Measurements from ENCODE around the gene ZSCAN22. TPM values are rescaled to one million over a fixed set of nuclear protein-coding genes. Genes with fewer than 3 reads are reported as not detected.

Gene ZSCAN22
- total and polyA plus RNA-seq, 2 of the 13 experiments (the other 11 are each of a cell fraction or from before 2014, with no cell fraction given) = 2.5 to 3.5 TPM

DNA sequence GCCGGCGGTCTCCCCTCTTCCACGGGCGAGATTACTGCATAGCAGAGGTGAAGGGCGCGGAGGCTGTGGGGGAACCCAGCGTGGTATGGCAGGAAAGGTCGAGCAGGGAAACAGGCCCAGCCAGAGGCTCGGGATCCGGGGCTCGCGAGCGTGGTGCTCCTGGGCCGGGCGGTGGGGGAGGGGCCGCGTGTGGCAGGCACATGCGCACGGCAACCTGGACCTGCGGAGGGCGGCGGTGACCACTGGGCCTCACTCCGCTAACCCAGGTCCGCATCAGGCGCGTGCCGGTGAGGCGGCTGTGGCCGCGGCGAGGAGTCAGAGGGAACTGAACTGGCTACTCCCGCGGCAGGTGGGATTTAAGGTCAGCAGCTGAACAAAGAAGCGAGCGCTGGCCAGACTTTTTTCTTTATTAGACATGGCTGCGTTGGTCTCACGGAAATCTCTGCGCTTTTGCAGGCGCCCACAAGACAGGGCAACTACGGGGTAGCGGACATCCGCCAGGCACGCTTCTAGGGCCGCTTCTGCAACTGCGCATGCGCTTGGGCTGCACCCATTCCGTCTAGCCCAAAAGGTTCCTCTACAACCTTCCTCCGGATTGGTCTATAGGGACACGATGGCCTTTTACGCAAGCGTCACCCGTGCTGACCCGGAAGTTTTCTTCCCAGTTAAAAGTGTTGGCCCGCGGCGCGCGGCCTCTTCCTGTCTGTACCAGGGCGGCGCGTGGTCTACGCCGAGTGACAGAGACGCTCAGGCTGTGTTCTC lies 60.0 kb downstream of the ZSCAN22 start, which contains the start of gene RPS5 (continued):
- TF ChIP-seq HNRNPL (IDR thresholded peaks at IDR 0.05; ENCODE audit: low read depth, low read length) (0 out of 2 replicates have a peak, but pooled peaks have one; percentile 46), ZNF615 (CRISPR knock-in tag; IDR thresholded peaks at IDR 0.05; ENCODE audit: borderline replicate concordance) (peak; percentile 40; the same call in 1 of the 2 replicates), ZNF34 (CRISPR knock-in tag; IDR thresholded peaks at IDR 0.05; ENCODE audit: borderline replicate concordance) (peak; percentile 87), DMAP1 (CRISPR knock-in tag; IDR thresholded peaks at IDR 0.05) (peak; percentile 97), RBFOX2 (IDR thresholded peaks at IDR 0.05; ENCODE audit: low read depth, low read length) (peak; percentile 97), NFE2L2 (IDR thresholded peaks at IDR 0.05; ENCODE audit: low read length) (no peak), U2AF1 (optimal IDR thresholded peaks at IDR 0.05; ENCODE audit: low read depth, low read length) (peak; percentile 46), ZNF781 (CRISPR knock-in tag; IDR thresholded peaks at IDR 0.05; ENCODE audit: borderline replicate concordance, not compliant biosample characterization) (peak; percentile 67), ZNF788 (CRISPR knock-in tag; IDR thresholded peaks at IDR 0.05; ENCODE audit: borderline replicate concordance) (peak; percentile 24; the same call in 1 of the 2 replicates), ZBTB42 (CRISPR knock-in tag; IDR thresholded peaks at IDR 0.05) (no peak), SMC3 (IDR thresholded peaks at IDR 0.05; ENCODE audit: low read length) (no peak), SRY (CRISPR knock-in tag; IDR thresholded peaks at IDR 0.05) (no peak; the same call in 1 of the 2 replicates), ETV5 (CRISPR knock-in tag; IDR thresholded peaks at IDR 0.05; ENCODE audit: borderline replicate concordance) (peak; percentile 56)
- TF ChIP-seq, protein P1, sequence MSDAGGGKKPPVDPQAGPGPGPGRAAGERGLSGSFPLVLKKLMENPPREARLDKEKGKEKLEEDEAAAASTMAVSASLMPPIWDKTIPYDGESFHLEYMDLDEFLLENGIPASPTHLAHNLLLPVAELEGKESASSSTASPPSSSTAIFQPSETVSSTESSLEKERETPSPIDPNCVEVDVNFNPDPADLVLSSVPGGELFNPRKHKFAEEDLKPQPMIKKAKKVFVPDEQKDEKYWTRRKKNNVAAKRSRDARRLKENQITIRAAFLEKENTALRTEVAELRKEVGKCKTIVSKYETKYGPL (CRISPR knock-in tag; IDR thresholded peaks at IDR 0.05) = no peak
- TF ChIP-seq, protein P2, sequence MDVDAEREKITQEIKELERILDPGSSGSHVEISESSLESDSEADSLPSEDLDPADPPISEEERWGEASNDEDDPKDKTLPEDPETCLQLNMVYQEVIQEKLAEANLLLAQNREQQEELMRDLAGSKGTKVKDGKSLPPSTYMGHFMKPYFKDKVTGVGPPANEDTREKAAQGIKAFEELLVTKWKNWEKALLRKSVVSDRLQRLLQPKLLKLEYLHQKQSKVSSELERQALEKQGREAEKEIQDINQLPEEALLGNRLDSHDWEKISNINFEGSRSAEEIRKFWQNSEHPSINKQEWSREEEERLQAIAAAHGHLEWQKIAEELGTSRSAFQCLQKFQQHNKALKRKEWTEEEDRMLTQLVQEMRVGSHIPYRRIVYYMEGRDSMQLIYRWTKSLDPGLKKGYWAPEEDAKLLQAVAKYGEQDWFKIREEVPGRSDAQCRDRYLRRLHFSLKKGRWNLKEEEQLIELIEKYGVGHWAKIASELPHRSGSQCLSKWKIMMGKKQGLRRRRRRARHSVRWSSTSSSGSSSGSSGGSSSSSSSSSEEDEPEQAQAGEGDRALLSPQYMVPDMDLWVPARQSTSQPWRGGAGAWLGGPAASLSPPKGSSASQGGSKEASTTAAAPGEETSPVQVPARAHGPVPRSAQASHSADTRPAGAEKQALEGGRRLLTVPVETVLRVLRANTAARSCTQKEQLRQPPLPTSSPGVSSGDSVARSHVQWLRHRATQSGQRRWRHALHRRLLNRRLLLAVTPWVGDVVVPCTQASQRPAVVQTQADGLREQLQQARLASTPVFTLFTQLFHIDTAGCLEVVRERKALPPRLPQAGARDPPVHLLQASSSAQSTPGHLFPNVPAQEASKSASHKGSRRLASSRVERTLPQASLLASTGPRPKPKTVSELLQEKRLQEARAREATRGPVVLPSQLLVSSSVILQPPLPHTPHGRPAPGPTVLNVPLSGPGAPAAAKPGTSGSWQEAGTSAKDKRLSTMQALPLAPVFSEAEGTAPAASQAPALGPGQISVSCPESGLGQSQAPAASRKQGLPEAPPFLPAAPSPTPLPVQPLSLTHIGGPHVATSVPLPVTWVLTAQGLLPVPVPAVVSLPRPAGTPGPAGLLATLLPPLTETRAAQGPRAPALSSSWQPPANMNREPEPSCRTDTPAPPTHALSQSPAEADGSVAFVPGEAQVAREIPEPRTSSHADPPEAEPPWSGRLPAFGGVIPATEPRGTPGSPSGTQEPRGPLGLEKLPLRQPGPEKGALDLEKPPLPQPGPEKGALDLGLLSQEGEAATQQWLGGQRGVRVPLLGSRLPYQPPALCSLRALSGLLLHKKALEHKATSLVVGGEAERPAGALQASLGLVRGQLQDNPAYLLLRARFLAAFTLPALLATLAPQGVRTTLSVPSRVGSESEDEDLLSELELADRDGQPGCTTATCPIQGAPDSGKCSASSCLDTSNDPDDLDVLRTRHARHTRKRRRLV (CRISPR knock-in tag; IDR thresholded peaks at IDR 0.05) = peak; percentile 69; the same call in 1 of the 2 replicates
- TF ChIP-seq, protein P3, sequence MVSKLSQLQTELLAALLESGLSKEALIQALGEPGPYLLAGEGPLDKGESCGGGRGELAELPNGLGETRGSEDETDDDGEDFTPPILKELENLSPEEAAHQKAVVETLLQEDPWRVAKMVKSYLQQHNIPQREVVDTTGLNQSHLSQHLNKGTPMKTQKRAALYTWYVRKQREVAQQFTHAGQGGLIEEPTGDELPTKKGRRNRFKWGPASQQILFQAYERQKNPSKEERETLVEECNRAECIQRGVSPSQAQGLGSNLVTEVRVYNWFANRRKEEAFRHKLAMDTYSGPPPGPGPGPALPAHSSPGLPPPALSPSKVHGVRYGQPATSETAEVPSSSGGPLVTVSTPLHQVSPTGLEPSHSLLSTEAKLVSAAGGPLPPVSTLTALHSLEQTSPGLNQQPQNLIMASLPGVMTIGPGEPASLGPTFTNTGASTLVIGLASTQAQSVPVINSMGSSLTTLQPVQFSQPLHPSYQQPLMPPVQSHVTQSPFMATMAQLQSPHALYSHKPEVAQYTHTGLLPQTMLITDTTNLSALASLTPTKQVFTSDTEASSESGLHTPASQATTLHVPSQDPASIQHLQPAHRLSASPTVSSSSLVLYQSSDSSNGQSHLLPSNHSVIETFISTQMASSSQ (IDR thresholded peaks at IDR 0.05; ENCODE audit: low read depth) = 0 out of 2 replicates have a peak, but pooled peaks have one; percentile 47
- TF ChIP-seq, protein P3 (CRISPR knock-in tag; IDR thresholded peaks at IDR 0.05; ENCODE audit: borderline replicate concordance) = peak; percentile 42
